CD14-positive monocyte (primary cell): ENCODE data around the gene GYG1. TPM values are rescaled to one million over a fixed set of nuclear protein-coding genes. Genes with fewer than 3 reads are reported as not detected.

Experiments
- DNase-seq, 3 donors: peaks; one replicate each; pipeline ENCODE4 v3.0.0-alpha.2; 2011 to 2022
- H2AFZ ChIP-seq: 2 replicates; pipeline ENCODE4 v1.6.0; 2012; ENCODE audit warnings: mild to moderate bottlenecking, low read depth, low read length, inconsistent platforms; ENCODE audit not compliant: insufficient read depth, poor library complexity, severe bottlenecking
- H3K27ac ChIP-seq, 2 donors: 1 replicate in 1 of 2; 2 replicates in 1 of 2; pipeline ENCODE4 v1.5.1; 2012 to 2013; ENCODE audit warnings: low read length in 2 of 2, control low read depth in 1 of 2, inconsistent platforms in 1 of 2, low read depth in 1 of 2, mild to moderate bottlenecking in 1 of 2
- H3K27me3 ChIP-seq, 2 donors: one replicate each; pipeline versions ENCODE4 v1.6.0 to v1.6.1; 2011 to 2013; ENCODE audit warnings: low read length in 2 of 2; ENCODE audit not compliant: control insufficient read depth in 2 of 2, insufficient read depth in 2 of 2
- H3K36me3 ChIP-seq, 2 donors: replicated peaks in 1 of 2; 1 replicate in 1 of 2; 2 replicates in 1 of 2; pipeline versions ENCODE4 v1.5.1 to v1.6.1; 2012 to 2013; ENCODE audit warnings: low read length in 2 of 2, control low read depth in 1 of 2, inconsistent platforms in 1 of 2, mild to moderate bottlenecking in 1 of 2; ENCODE audit not compliant: insufficient read depth in 2 of 2, control insufficient read depth in 1 of 2
- H3K4me1 ChIP-seq, 2 donors: 1 replicate in 1 of 2; 2 replicates in 1 of 2; pipeline versions ENCODE4 v1.5.1 to v1.6.1; 2012 to 2013; ENCODE audit warnings: low read length in 2 of 2, control low read depth in 1 of 2, inconsistent platforms in 1 of 2, mild to moderate bottlenecking in 1 of 2, moderate library complexity in 1 of 2; ENCODE audit not compliant: insufficient read depth in 2 of 2, control insufficient read depth in 1 of 2
- H3K4me2 ChIP-seq: replicated peaks from 2 replicates; pipeline ENCODE3; 2012; ENCODE audit warnings: low read length, moderate library complexity, mild to moderate bottlenecking; ENCODE audit not compliant: poor library complexity, severe bottlenecking; ENCODE audit errors: extremely low read depth
- H3K4me3 ChIP-seq, 3 experiments: fragments of 200-600 bp in 1 of 3; sonication (generic) in 1 of 3; replicated peaks in 1 of 3; 1 replicate in 2 of 3; 2 replicates in 1 of 3; pipeline ENCODE4 v1.5.1; 2011 to 2013; ENCODE audit warnings: low read length in 3 of 3, mild to moderate bottlenecking in 3 of 3, control low read depth in 2 of 3, low read depth in 2 of 3, inconsistent platforms in 1 of 3, moderate library complexity in 1 of 3
- H3K79me2 ChIP-seq: 2 replicates; pipeline ENCODE4 v1.6.0; 2012; ENCODE audit warnings: mild to moderate bottlenecking, control low read depth, inconsistent platforms, low read length, moderate library complexity; ENCODE audit not compliant: insufficient read depth
- H3K9ac ChIP-seq: 2 replicates; pipeline ENCODE4 v1.6.0; 2017; ENCODE audit warnings: low read length, mild to moderate bottlenecking; ENCODE audit not compliant: insufficient read depth, poor library complexity, severe bottlenecking
- H3K9me3 ChIP-seq, 2 donors: replicated peaks in 1 of 2; 1 replicate in 1 of 2; 2 replicates in 1 of 2; pipeline versions ENCODE4 v1.5.1 to v1.6.1; 2012 to 2013; ENCODE audit warnings: low read length in 2 of 2, control low read depth in 1 of 2; ENCODE audit not compliant: control insufficient read depth in 1 of 2, insufficient read depth in 1 of 2
- H4K20me1 ChIP-seq: 2 replicates; pipeline ENCODE4 v1.6.0; 2012; ENCODE audit warnings: mild to moderate bottlenecking, low read length, control low read depth, moderate library complexity; ENCODE audit not compliant: insufficient read depth
- H3K27ac Mint-ChIP-seq, 7 donors: one replicate each; pipeline ENCODE4 v1.8.0; 2020; ENCODE audit warnings: mild to moderate bottlenecking in 7 of 7, mixed read lengths in 7 of 7, moderate library complexity in 6 of 7, inconsistent platforms in 2 of 7
- H3K27me3 Mint-ChIP-seq, 3 donors: one replicate each; pipeline ENCODE4 v1.8.0; 2021 to 2022; ENCODE audit warnings: low read depth in 3 of 3, mild to moderate bottlenecking in 3 of 3, mixed read lengths in 3 of 3, moderate library complexity in 3 of 3, inconsistent platforms in 1 of 3
- H3K36me3 Mint-ChIP-seq, 2 donors: one replicate each; pipeline ENCODE4 v1.8.0; 2020; ENCODE audit warnings: mixed read lengths in 2 of 2, inconsistent platforms in 1 of 2, mild to moderate bottlenecking in 1 of 2
- H3K4me1 Mint-ChIP-seq: one replicate; pipeline ENCODE4 v1.8.0; 2020; ENCODE audit warnings: mild to moderate bottlenecking, mixed read lengths
- H3K4me3 Mint-ChIP-seq, 2 donors: one replicate each; pipeline ENCODE4 v1.8.0; 2020; ENCODE audit warnings: mild to moderate bottlenecking in 2 of 2, mixed read lengths in 2 of 2, moderate library complexity in 1 of 2
- H3K9me3 Mint-ChIP-seq, 7 donors: one replicate each; pipeline ENCODE4 v1.8.0; 2020 to 2022; ENCODE audit warnings: mixed read lengths in 7 of 7, mild to moderate bottlenecking in 6 of 7, moderate library complexity in 6 of 7, inconsistent platforms in 2 of 7
- CTCF ChIP-seq: fragments of 200-600 bp; IDR thresholded peaks from one replicate; pipeline ENCODE4 v1.8.0; 2022; ENCODE audit warnings: antibody characterized with exemption, mild to moderate bottlenecking
- WGBS: methylation state at CpG from one replicate; pipeline ENCODE4 v1.1.5; 2013; ENCODE audit warnings: missing lambda C conversion rate; ENCODE audit not compliant: insufficient coverage; 5-methylcytosine and 5-hydroxymethylcytosine counted together
- intact Hi-C, 2 donors: fragments of 100-400 bp; cut with micrococcal nuclease; formaldehyde crosslinking; loops; one replicate each; pipeline versions ENCODE4 v1.15.0 to v1.15.1; 2023
- polyA plus RNA-seq, 3 donors: library from polyadenylated mRNA; depleted of rRNA in 1 of 3; unstranded in 2 of 3; stranded (reverse) in 1 of 3; fragments of 300-500 nt in 2 of 3; fragments of >200 nt in 1 of 3; fragmentation: Illumina TruSeq in 2 of 3; gene quantifications; 1 replicate in 2 of 3; 2 replicates in 1 of 3; pipeline ENCODE4 v1.2.3, GENCODE V29; 2012 to 2021

The GYG1 gene
- polyA plus RNA-seq, 3 donors: 50.6 to 122 (median 121) TPM

- WGBS: 14% methylated on average over 1 of the region's 4 CpGs
- Histone ChIP-seq H3K9ac (no peak overlapping the region), H3K36me3 (peaks cover 11 to 17% of the 10 kb centered on the region in 2 donors), H3K27ac (peak overlapping the region; percentile 69 to 92), H3K4me3 (peak overlapping the region in 1 of 3 experiments; percentile 85), H2AFZ (peak overlapping the region; percentile 36), H3K4me1 (peaks cover 35 to 43% of the 10 kb centered on the region in 2 donors), H4K20me1 (peaks cover 23% of the 10 kb centered on the region), H3K27me3 (no peaks in the 10 kb centered on the region), H3K9me3 (no peaks in the 10 kb centered on the region), H3K4me2 (peak overlapping the region; percentile 82), H3K79me2 (peaks cover 37% of the 10 kb centered on the region)
- DNase-seq: peak; percentile 50 to 66 (median 50)
- Mint-ChIP-seq H3K4me3 (peak overlapping the region; percentile 79 to 80), H3K9me3 (no peaks in the 10 kb centered on the region), H3K4me1 (peaks cover 42% of the 10 kb centered on the region), H3K27me3 (no peaks in the 10 kb centered on the region), H3K27ac (peak overlapping the region; percentile 77 to 90 (median 86)), H3K36me3 (peaks cover 18% of the 10 kb centered on the region in 2 donors)
- no peak for TF ChIP-seq CTCF
- intact Hi-C loops: loop anchor here in 1 of 2 donors (10.0 kb wide), 1 partner anchor 135 kb away; the partner anchor contains the start of gene HPS3
Measured at GRCh38 chr3:148990236-148990635, 1.1 kb upstream of the GYG1 start.

- peak overlapping the region; percentile 82 for H3K4me2 ChIP-seq
- H3K36me3 ChIP-seq: peaks cover 30 to 35% of the 10 kb centered on the region in 2 donors
- peaks cover 40% of the 10 kb centered on the region for H3K79me2 ChIP-seq
- DNase-seq: peak; percentile 19 to 32 (median 28)
- Mint-ChIP-seq H3K36me3 (peaks cover 36 to 37% of the 10 kb centered on the region in 2 donors), H3K27me3 (no peaks in the 10 kb centered on the region), H3K4me1 (peaks cover 42% of the 10 kb centered on the region), H3K9me3 (no peaks in the 10 kb centered on the region), H3K4me3 (peak overlapping the region; percentile 80 to 86), H3K27ac (peak overlapping the region in 6 of 7 donors; percentile 81 to 90 (median 88))
- no peaks in the 10 kb centered on the region for H3K9me3 ChIP-seq
- no peak for TF ChIP-seq CTCF
- H3K4me3 ChIP-seq: peak overlapping the region; percentile 42 to 86 (median 85)
- peaks cover 35 to 43% of the 10 kb centered on the region in 2 donors for H3K4me1 ChIP-seq
- peak overlapping the region; percentile 69 to 92 for H3K27ac ChIP-seq
- peak overlapping the region; percentile 86 for H2AFZ ChIP-seq
- H3K9ac ChIP-seq: peak overlapping the region; percentile 94
- no peaks in the 10 kb centered on the region for H3K27me3 ChIP-seq
- WGBS: under 1% methylated on average over 26 of the region's 34 CpGs
- peaks cover 33% of the 10 kb centered on the region for H4K20me1 ChIP-seq
- intact Hi-C loops: loop anchor here in 1 of 2 donors (10.0 kb wide), 1 partner anchor 133 kb away; the partner anchor contains the start of gene HPS3
Measured at GRCh38 chr3:148992027-148992634, 791 bp downstream of the GYG1 start.
